C4-2B (cell line): Measurements from ENCODE around the gene CIB2.

ENCODE experiments used
- H3K27ac ChIP-seq: fragments of 450-650 bp; 2 replicates; pipeline ENCODE4 v1.5.1; 2017
- ZFX ChIP-seq: fragments of 450-650 bp; IDR thresholded peaks from 2 replicates; pipeline ENCODE4 v1.6.1; 2017
- TF ChIP-seq, protein P1 (sequence below): fragments of 450-650 bp; conservative IDR thresholded peaks from 2 replicates; pipeline ENCODE4 v1.5.1; 2017; ENCODE audit warnings: mild to moderate bottlenecking

The CIB2 gene

DNA sequence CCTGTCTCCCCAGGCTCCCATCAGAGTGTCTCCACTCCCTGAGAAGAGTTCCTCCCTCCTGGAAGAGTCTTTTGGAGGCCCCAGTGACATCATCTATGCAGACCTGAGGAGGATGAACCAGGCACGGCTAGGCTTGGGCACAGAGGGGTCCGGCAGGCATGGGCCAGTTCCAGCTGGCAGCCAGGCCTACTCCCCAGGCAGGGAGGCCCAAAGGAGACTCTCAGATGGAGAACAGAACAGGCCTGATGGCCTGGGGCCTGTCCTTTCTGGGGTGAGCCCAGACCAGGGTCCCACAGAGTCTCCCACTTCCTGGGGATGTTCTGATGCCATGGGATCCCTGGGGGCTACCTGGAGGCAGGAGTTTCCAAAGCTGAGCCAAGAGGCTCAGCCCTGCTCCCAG is 30.4 kb downstream of the CIB2 start:
- H3K27ac ChIP-seq: no peak overlapping the region; the same call in 1 of the 2 replicates
- TF ChIP-seq, protein P1, sequence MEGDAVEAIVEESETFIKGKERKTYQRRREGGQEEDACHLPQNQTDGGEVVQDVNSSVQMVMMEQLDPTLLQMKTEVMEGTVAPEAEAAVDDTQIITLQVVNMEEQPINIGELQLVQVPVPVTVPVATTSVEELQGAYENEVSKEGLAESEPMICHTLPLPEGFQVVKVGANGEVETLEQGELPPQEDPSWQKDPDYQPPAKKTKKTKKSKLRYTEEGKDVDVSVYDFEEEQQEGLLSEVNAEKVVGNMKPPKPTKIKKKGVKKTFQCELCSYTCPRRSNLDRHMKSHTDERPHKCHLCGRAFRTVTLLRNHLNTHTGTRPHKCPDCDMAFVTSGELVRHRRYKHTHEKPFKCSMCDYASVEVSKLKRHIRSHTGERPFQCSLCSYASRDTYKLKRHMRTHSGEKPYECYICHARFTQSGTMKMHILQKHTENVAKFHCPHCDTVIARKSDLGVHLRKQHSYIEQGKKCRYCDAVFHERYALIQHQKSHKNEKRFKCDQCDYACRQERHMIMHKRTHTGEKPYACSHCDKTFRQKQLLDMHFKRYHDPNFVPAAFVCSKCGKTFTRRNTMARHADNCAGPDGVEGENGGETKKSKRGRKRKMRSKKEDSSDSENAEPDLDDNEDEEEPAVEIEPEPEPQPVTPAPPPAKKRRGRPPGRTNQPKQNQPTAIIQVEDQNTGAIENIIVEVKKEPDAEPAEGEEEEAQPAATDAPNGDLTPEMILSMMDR: no peak
- TF ChIP-seq ZFX: no peak

DNA sequence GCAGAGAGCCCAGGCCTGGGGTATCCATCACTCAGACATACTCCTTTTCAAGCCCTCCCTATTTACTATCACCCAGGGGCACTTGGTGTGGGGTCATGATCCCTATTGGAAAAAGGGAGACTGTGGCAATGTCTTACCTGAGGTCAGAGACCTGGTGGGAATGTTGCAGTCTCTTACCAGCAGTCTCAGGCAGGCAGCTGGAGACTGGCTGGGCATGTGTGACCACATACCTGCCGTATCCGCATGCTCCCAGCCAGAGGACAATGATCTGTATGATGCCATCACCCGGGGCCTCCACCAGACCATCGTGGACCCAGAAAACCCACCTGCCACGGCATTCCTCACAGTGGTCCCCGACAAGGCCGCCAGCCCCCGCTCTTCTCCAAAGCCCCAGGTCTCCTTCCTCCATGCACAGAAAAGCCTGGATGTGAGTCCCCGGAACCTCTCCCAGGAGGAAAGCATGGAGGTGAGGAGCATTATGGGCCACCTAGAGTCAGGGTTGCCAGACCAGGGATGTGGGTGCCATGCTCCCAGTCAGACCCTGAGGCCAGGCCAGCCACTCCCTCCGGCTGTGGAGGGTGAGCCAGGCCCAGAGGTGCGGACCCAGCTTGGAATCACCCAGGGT is 33.0 kb downstream of the CIB2 start:
- no peak overlapping the region for H3K27ac ChIP-seq
- TF ChIP-seq ZFX: no peak
- TF ChIP-seq, protein P1: no peak

DNA sequence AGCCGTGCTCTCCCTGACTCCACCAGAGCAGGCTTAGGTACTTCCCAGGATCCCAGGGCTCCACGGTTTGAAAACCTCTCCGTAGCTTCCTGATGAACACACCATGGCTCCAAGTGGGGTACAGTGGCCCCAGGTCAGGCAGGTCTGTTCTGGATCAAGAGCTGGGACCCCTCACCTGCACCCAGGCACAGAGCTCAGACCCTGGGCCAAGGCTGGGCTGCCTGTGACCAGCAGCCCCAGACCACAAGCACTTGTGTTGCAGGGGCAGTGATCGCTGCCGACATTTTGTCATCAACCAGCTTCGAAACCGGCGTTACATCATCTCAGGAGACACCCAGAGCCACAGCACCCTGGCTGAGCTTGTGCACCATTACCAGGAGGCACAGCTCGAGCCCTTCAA is 33.6 kb downstream of the CIB2 start:
- H3K27ac ChIP-seq: no peak overlapping the region

DNA sequence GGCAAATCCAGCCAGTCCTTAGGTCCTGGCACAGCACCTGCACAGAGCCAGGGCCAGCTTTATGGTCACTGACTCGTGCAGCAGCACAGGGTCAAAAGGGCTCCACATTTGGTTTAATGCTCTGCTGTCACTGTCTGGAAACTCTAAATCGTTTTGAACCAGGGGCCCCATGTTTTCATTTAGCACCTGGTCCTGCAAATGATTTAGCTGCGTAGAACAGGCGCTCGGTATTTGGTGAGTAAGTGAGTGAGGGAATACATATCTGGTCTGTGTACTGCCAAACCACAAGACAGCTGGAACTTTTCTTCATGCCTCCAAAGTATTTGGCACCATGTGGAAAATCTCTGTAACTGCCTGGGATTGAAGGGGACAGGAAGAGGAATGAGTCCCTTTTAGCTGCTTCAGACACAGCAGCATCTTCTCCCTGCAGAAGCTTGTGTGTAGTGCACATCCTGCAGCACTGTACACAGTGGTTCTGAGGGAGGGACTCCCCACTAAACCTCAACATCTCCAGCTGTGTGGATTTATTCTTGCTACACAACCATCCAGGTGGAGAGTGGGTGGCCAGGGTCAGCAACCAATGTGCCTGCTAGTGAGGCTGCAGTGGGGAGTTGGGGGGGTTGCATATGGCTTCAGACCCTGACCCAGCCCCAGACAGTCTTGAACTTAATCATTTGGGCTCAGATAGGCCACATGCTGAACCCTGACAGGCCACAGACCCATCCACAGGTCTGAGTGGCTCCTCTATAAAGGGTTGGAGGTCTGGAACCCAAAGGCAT is 37.8 kb downstream of the CIB2 start:
- no peak overlapping the region for H3K27ac ChIP-seq
- TF ChIP-seq, protein P1: no peak
- no peak for TF ChIP-seq ZFX

More for the DNA sequence above, 33.6 kb downstream of the CIB2 start:
- TF ChIP-seq ZFX: no peak

DNA sequence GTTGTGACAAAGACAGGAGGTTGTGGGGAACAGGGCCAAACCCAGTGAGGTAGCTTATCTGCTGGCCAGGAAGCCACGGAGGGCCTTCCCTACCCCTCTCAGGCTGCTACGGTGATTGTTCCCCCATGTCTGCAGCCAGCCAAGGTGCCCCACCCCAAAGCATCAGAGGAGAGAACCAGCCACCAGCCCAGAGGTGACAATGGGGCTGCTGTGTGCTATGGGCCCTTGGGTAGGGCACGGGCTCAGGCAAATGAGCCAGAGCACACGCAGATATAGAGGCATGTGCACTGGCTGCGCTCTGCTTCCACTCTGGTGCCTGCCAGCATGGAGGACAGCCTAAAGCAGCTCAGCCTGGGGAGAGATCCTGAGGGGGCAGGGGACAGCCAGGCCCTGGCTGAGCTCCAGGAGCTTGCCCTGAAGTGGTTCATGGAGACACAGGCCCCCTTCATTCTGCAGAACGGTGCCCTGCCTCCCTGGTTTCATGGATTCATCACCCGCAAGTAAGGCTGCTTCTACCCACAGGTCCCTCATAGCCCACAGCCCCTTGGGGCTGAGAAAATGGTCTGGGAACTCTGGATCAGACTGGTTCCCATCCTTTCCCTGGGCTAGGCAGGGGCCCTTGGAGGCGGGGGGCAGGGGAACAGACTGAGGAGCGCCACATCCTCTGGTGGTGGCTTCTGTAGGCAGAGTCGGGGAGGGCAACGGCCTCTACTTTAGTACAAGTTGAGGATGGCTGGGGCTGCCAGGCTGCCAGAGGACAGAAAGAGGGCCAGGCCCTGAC is 38.8 kb downstream of the CIB2 start, which contains the start of gene SH2D7:
TSS of gene SH2D7 (plus strand) at position 301 of the 781 bp plus-strand sequence. CDS start at position 325, 24 bp downstream.
- TF ChIP-seq ZFX: no peak
- TF ChIP-seq, protein P1: no peak
- no peak within 1 kb of the TSS for H3K27ac ChIP-seq

DNA sequence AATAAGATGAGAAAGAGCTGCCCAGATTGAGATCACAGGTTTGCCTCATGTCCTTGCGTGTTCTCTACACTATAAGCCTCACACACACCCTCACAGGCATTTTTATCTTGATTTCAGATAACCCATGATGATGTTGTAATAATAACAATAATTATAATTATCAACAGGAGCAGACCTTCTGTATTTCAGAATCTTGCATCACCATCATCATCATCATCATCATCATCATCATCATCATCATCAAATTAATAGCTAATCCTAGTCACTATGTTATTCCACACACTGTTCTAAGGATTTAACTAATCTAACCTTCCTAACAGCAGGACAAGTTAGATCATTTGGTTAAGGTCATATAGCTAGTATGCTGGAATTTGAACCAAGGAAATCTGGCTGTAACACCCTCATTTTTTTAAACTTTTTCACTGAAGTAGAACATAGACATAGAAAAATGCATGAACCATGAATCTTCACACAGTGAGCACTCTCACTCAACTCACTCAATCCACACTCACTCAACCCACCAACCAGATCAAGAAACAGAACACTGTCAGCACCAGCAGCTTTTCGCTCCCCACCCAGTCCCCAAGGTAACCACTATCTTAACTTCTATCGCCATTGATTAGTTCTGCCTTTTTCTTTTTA is 40.7 kb downstream of the CIB2 start:
- H3K27ac ChIP-seq: no peak overlapping the region
- TF ChIP-seq ZFX: no peak
- TF ChIP-seq, protein P1: no peak

DNA sequence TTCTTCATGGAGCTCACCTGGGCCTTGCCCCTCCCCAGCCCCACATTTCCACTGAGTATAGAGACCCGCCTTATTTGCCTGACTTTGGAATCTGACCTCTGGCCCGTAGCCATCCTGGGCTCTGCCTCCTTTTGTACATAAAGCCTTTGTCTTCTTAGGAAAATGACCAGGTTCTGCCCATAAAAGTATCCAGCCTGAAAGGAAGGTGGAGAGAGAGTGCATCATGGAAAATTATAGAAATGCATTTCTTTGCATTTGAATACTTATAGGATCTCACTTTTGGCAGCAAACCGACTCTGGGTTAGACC is 42.5 kb downstream of the CIB2 start:
- no peak overlapping the region for H3K27ac ChIP-seq
- no peak for TF ChIP-seq ZFX
- TF ChIP-seq, protein P1: no peak
